ENCODE results near the gene PPM1E.
"Not testable (repeated sequence)": the region's sequence is repeated elsewhere in the genome, so short reads cannot be mapped to it uniquely, and the experiment has no call there.

The PPM1E gene

DNA sequence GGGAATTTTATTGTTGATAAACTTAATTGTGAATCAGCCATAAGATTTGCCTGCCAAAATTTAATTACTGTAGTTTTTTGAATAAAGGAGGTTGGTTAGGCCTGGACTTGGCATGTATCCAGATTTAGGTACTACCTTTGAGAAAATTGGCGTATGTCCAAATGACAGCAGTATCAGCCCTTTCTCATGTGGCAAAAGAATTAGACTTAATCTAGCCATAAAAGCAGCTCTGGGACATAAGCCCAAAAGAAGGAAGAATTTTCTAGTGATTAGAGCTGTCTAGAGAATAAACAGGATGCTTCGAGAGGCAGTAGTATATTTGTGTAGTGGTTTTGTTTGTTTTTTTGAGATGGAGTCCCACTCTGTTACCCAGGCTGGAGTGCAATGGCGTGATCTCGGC is 27.7 kb downstream of the PPM1E start:
- no peak for FAIRE-seq

DNA sequence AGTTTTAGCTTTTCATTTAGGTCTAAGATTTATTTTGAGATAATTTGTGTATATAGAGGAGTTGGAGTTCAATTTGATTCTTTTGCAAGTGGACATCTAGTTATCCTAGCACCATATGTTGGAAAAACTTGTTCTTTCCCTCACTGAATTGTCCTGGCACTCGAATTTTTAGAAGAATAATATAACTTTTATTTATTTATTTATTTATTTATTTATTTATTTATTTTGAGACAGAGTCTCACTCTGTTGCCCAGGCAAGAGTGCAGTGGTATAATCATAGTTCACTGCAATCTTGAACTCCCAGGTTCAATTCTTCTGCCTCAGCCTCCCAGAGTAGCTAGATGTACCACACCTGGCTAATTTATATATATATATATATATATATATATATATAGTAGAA is 29.4 kb downstream of the PPM1E start:
- FAIRE-seq: no peak

DNA sequence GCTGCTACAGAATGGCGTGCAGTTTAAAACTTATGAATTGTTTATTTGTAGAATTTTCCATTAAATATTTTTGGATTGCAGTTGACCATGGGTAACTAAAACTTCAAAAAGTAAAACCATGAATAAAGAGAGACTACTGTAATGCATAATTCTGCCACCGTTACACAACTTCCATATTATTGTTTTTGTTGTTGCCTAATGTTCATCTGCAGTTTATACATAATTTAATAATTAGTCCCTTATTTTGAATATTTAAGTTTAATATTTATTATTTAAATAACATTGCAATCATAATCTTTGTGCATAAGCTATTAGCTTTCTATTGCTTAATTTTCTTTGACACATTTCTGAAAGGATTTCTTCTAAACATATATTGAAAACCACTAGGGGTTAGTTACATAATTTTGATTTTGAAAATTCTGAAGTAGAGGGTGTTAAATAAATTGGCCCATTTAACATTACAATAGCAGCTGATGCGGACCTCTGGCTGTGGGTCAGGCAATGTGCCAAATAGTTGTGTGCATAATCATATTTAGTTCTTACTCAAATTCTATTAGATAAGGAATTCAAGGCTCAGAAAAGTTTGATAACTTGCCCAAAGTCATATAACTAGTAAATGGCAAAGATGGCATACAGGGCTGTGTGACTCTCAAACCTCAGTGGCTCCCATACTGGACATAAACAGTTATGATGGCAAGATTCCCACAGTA is 31.1 kb downstream of the PPM1E start:
- FAIRE-seq: no peak

DNA sequence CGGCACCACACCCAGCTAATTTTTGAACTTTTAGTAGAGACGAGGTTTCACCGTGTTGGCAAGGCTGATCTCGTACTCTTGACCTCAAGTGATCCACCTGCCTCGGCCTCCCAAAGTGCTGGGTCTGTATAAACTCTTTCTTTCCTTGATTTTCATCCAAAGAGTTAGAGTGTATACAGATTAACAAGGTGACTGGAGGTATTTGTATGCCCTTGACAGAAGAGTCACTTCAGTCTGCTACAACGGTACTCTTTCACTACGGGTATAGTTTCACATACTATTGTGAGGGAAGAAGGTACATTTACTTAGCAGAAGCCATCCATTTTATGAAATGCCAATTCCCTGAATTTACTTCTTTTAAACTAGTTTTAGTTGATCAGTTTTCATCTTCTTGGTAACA is 32.5 kb downstream of the PPM1E start:
- FAIRE-seq: no peak

DNA sequence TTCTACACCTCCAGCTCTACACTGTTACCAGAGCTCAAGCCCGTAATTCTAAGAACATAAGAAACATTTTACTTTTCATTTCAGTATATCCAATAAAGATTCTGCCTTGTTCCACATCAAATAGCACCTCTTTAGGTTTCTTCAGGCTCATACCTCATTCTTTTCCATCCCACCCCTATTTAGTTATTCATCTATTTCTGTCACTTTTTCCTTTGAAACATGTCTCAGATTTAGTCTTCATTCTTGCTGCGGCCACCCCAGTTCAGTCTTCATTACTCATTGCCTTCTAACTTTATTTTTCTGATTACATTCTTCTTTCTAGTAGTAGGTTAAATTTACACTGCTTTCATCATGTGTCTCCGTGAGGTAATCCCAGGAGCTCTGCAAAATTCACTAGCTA is 33.5 kb downstream of the PPM1E start:
- FAIRE-seq: no peak

DNA sequence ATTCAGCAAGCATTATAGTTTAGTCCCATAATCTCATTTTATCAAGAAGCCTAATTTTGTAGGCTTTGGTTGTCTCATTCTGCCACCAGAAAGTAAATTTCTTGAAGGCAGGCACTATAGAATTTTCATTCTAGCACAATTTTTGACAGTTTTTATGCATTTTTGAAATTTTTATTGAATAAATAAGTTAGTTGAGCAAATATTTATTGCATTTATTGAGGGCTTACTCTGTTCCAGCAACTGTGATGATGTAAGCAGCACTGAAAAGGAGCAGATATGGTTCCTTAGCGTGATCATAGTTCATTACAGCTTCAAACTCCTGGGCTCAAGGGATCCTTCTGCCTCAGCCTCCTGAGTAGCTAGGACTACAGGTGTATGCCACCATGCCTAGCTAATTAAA is 34.2 kb downstream of the PPM1E start:
- FAIRE-seq: no peak

DNA sequence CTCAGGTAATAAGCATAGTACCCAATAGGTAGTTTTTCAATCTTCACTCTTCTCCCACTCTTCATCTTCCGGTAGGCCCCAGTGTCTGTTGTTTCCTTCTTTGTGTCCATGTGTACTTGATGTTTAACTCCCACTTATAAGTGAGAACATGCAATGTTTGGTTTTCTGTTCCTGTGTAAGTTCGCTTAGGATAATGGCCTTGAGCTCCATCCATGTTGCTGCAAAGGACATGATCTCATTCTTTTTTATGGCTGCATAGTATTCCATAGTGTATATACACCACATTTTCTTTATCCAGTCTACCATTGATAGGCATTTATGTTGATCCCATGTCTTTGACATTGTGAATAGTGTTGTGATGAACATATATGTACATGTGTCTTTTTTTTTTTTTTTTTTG is 38.9 kb downstream of the PPM1E start:
- FAIRE-seq: not testable (repeated sequence)

DNA sequence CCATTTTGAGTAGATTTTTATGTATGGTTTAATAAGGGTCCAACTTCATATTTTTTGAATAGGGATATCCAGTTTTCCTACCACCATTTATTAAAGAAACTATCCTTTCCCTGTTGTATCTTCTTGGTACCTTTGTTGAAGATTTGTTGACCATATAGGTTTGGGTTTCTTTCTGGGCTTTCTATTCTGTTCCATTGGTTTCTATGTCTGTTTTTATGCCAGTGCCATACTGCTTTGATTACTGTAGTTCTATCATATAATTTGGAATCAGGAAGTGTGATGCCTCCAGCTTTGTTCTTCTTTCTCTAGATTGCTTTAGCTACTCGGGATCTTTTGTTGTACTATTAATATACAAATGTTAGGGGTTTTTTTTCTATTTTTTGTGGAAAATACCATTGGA is 46.5 kb downstream of the PPM1E start:
- no peak for FAIRE-seq

DNA sequence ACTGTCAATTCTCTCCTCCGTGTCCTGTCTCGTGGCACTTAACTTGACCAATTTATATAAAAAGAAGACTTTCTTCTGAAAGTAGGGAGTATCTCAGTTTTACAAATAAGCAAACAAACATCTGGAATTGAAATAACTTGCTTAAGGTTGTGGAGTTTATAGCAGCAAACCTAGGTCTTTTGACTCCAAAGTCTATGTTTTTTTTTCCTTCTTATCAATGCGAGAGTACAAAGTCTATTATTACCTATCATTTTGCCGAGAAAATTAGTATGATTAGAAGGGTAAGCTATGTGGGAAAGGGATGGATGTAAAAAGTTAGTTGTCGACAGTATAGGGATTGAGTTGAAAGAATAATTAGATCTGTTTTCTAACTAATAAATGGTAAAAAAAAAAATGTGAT is 50.4 kb downstream of the PPM1E start:
- FAIRE-seq: no peak

DNA sequence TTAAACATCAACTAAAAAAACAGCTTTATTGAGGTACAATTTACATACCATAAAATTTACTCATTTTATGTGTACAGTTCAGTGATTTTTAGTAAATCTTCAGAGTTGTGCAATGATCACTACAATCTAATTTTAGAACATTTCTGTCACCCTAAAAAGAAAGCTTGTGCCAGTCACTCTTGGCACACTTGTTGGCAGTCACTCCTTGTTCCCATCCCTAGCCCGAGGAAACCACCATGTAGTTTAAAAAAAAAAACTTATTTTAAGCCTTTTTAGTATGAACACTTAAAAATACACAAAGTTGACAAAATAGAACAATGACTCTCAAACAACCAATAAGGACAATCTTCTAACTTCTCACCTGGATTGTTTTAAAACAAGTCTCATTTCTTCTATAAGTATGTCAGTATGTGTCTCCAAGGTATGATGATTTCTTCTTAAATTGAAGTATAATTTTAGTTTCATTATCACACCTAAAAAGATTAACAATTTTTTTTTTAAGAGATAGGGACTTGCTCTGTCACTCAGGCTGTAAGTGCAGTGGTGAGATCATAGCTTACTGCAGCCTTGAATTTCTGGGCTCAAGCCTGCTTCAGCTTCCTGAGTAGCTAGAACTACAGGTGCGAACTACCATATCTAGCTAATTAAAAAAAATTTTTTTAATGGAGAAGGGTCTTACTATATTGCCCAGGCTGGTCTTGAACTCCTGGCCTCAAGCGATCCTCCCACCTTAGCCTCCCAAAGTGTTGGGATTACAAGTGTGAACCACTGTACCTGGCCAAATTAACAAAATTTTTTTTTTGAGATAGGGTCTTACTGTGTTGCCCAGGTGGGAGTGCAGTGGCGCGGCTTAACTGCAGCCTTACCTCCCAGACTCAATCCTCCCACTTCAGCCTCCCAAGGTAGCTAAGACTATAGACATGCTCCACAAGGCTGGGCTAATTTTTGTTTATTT is 53.2 kb downstream of the PPM1E start:
- no peak for FAIRE-seq

DNA sequence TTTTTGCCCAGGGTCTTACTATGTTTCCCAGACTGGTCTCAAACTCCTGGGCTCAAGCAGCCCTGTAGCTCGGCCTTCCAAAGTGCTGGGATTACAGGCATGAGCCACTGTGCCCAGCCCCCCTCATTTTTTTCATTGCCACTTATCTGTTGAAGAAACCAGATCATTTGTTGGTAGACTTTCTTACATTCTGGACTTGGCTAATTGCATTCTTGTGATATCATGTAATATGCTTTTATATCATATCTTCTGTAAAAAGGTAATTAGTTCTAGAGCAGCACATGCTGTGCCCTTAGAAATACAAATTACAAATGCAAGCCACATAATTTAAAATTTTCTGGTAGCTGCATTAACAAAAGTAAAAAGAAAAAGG is 53.9 kb downstream of the PPM1E start:
- FAIRE-seq: no peak

DNA sequence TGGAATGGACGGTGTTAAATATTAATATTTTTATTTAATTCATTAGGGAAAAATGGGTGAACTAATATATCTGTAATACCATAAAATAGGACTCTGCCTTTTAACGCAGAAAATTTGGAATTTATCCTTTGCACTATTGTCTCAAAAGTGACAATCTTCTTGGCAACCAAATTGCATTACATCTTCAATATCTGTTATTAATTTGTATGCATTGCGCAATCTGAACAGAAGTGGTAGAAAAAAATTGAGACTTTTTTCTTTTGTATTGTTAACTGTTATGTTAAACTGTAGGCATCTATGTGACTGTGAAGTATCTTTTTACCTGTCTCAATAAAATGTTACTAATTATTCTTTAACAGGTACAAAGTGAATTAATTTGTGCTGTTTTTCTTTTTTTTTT is 55.6 kb downstream of the PPM1E start:
- FAIRE-seq: no peak

DNA sequence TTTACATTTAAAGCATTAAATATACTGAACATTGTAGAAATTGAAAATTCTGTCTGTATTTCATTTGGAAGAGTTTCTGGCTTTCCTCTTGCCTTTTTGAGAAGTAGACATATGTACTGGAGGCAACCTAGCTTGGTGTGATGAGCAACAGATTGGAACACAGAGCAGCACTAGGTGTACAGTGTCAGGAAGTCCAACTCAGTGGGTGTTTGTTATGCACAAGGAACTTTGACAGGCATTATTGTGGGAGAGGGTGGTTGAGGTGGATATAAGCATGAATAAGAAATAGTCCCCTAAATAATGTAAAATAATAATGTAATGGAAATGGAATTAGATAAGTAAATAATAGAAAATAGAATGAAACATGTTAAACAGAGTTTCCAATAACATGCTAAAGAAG is 58.1 kb downstream of the PPM1E start:
- FAIRE-seq: no peak

DNA sequence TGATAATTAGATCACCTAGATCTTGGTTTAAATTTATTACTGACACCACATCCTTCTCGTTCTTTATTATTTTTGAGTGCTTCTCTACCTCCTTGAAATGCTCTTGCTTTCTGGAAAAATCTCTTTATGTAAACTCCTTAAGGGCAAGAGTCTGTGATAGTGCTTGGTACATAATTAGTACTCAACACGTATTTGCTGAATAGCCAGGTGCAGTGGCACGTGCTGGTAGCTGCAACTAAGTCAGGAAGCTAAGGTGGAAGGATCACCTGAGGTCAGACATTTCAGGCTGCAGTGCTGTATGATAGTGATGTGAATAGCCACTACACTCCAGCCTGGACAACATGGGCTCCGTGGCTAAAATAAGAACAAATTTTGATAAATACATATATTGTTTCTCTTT is 63.0 kb downstream of the PPM1E start:
- FAIRE-seq: no peak

DNA sequence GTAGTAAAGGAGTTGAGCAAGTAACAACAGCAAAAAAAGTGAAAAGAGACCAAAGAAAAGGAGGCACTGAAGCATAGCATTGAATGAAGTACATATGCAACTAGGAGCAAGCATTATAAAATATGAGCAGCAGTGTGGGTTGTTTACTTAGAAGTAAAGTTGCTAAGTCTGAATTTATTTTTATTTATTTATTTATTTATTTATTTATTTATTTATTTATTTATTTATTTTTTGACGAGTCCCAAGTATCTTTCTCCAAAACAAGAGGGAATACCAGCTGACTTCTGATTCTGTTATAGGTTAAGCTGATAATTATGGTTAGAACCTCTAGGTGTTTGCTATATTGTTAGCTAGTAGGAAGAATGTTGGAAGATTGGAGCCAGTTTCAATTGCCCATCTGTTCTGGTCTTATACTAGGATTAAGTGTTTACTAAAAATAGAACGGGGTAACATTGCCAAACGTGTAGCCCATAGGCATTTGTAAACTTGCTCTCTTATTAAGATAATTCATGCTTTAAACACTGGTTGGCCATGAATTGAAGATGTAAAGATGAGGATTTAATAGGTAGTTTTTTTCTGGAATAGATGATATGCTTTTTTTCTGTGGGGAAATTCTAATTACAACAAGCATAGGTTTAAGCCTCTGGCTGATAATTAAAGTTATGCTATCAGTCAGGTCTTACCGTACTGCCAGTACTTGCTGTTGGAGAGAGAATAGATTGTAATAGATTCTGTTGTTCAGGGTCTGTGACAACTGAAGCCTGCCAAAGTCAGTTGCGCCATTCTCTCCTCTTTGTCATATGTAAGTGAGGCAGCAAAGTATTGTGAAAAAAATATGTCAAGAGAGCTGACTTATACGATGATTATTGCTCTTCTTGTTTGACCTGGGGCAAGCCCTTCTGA is 66.7 kb downstream of the PPM1E start:
- FAIRE-seq: no peak

DNA sequence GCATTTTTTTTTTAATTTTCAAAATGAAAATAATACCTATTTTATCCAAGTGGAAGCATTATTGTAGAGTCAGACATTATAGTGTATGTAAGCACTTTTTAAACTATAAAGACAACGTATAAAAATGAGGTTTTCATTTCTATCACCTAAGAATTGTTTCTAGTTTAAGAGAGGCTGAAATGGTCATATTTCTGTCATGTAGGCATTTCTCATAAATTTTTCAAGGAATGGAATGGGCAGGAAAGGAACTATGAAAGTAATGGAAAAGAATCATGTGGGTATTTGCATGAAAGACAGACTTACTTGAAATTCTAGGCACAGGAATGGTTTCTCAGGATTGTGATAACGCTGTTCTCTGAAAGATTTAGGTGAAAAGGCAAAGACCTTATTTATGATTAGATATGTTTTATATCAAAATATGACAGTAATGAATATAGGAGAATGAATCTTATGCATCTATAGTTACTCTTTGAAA is 67.4 kb downstream of the PPM1E start:
- FAIRE-seq: no peak

DNA sequence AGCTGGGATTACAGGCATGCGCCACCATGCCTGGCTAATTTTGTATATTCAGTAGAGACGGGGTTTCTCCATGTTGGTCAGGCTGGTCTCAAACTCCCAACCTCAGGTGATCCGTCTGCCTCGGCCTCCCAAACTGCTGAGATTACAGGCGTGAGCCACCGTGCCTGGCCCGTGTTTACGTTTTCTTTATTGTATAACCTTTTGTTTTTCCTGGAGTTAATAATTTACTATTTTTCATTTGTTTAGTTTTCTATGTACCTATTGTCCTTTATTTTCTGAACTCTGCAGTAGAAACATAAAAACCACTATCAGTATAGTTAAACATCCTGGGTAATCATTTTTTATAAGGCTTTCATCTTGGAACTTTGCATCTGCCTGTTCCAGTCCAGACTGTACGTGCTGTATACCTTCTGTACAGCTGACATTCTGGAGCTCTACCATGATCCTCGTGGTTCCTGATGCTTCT is 73.6 kb downstream of the PPM1E start:
- no peak for FAIRE-seq

DNA sequence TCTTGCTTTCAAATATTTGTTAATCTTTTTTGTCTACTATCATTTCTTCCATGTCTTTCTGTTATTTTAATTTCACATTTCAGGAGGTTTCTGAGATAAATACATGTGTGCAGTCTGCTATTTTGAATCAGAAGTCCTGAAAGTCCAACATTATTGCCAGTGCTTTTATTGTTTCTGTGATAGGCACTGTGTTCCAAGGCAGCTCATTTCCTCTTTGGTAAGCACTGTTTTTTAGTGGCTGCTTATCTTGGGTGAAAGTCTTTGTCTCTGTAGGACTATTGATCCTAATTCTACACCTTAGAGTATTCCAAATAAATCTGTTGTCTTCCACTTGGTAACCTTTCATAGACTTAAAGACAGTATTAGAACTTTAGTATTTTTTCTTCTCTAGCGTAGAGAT is 76.1 kb downstream of the PPM1E start:
- no peak for FAIRE-seq

DNA sequence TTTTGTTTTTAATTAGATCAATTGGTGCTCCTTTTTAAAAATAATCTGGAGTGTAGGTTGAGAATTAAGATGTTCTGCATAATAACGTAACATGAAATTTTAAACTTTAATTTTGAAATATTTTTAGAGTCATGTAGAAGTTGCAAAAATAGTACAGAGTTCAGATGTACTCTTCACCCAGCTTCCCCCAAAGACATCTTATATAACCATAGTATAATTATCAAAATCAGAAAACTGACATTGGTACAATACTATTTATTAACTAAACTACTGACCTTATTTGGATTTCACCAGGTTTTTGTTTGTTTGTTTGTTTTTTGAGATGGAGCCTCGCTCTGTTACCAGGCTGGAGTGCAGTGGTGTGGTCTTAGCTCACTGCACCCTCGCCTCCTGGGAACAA is 76.9 kb downstream of the PPM1E start:
- FAIRE-seq: no peak

DNA sequence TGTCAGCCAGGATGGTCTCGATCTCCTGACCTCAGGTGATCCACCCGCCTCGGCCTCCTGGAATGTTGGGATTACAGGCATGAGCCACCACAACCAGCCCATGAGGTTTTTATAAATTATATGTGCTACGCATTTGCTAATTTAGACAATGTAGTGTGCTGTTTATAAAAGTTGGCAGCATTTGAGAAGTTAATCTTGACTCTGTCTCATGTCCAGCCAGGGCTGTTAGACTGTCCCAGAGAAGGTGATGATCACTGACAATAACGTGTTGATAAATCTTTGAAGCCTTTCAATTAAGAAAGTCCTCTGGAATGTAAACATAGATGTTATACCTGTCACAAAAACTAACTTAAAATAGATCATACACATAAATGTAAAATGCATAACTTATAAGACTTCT is 82.0 kb downstream of the PPM1E start:
- no peak for FAIRE-seq

DNA sequence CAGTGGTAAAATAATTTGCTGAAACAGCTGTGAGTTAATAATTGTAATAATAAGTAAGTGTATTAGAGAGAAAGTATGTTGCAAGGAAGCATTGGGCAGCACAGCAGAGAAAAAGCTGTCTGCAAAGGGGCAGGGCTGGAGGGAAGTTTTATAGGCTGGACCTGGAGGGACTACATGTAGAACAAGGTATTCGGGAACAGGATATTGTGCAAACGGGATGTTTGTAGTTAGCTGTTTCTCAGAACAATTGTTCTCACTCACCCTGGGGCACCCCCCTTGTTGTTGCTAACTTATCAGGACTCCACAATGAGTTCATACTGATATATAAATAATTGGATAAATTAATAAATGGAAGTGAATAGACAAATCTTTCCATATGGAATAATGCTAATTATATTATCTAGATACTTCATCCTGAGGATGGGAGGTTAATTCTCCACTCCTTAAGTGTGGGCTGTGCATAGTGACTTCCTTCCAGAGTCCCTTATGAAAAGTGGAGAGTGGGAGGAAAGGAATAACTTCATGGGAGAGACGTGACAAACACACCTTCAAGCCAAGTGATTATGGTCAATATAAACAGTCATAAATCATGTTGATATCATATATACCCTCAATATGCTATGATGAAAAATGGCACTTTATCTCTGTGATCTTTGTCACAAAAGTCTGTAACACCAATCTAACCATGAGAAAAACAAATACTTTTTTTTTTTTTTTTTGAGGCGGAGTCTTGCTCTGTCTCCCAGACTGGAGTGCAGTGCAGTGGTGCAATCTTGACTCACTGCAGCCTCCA is 85.4 kb downstream of the PPM1E start:
- no peak for FAIRE-seq

DNA sequence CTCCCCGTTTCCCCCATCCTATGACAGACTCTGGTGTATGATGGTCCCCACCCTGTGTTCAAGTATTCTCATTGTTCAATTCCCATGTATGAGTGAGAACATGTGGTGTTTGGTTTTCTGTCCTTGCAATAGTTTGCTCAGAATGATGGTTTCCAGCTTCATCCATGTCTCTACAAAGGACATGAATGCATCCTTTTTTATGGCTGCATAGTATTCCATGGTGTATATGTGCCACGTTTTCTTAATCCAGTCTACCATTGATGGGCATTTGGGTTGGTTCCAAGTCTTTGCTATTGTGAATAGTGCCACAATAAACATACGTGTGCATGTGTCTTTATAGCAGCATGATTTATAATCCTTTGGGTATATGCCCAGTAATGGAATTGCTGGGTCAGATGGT is 90.8 kb downstream of the PPM1E start:
- not testable (repeated sequence) for FAIRE-seq

All from G401.6 (cell line).